NCI-H69 (cell line): Measurements from ENCODE around the gene USP46.

Source experiments
- DNase-seq: peaks from one replicate; lab custom pipeline; 2025; lab: John Stamatoyannopoulos, UW

The USP46 gene

GRCh38 chr4:52573551-52573950 is 85.5 kb downstream of the USP46 start:
- DNase-seq = no peak

DNA sequence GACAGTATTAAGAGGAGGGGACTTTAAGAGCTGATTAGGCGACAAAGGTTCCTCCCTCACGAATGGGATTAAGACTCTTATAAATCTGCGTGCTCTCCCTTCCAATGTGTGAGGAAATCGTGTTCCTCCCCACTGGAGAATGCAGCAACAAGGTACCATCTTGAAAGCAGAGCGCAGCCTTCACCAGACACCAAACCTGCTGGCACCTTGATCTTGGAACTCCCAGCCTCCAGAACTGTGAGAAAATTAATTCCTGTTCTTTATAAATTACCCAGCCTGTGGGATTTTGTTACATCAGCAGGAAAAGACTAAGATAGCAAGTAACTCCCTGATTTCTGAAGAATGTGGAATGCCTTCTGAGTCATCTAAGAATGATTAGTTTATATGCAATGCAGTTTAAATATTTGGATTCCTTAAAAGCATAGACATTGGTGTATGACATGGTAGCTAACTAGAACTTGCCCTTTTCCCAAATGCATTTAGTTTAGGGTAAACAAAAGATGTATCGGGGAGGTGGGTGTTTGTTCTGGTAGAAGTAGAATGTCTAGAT is 86.1 kb downstream of the USP46 start:
- no peak for DNase-seq

GRCh38 chr4:52568351-52568750 is 90.8 kb downstream of the USP46 start:
- no peak for DNase-seq

DNA sequence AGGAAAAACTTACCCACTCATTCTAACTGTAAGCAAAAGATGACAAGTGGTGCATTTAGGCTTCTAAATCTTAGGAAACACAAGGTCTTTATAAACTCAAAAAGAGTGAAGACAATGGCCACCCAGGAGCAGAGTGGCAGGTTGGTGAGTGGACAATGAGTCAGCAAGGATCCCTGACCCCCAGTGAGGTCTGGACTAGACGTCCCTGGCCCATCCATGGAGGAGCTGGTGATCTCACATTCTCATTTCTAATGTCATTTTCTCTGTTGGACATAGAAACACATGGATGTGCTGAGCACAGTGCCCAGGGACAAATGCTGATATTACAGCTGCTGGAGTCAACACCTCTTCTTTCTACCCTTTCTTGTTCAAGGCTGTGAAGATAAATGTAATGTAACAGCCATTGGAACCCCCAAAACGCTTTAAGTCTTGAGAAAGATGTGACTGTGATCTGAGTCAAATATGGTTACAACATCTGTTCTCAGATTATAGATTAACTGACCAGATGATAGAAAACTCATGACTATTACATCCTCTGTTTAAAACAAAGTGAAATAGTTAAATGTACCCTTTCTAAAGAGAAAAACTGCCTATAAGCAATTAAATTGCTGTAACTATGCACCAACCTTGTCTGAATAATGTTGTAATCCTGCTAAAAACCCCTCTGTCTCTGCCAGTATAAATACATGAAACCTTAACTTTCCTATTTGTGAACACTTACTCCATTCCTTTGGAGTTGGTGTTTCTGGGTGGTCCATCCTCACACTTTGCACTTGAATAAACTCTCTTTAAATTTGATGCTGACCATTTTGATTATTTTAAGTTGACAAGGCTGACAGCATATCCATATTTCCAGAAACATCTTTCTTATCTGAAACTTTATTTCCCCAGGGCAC is 92.7 kb downstream of the USP46 start:
- no peak for DNase-seq

DNA sequence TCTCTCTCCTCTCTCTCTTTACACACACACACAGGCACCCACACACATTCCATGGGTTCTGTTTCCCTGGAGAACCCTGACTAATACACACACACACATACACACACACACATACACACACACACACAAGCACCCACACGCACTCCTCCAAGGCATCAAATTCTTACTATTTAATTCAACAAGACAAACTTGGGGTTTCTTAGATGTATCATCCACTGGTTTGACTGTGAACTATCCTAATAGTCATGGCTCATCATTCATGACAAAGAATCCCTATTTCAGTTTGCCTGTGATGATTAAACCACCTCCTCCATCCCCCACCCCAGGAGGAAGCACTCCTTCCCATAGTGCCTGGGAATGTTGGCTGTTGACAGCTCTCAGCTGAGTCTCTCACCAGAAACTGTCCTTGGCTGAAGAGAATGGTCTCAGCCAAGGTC is 98.2 kb downstream of the USP46 start:
- no peak for DNase-seq

- DNase-seq = no peak
These were observed 103.8 kb downstream of the USP46 start for GRCh38 chr4:52555356-52555716.

DNA sequence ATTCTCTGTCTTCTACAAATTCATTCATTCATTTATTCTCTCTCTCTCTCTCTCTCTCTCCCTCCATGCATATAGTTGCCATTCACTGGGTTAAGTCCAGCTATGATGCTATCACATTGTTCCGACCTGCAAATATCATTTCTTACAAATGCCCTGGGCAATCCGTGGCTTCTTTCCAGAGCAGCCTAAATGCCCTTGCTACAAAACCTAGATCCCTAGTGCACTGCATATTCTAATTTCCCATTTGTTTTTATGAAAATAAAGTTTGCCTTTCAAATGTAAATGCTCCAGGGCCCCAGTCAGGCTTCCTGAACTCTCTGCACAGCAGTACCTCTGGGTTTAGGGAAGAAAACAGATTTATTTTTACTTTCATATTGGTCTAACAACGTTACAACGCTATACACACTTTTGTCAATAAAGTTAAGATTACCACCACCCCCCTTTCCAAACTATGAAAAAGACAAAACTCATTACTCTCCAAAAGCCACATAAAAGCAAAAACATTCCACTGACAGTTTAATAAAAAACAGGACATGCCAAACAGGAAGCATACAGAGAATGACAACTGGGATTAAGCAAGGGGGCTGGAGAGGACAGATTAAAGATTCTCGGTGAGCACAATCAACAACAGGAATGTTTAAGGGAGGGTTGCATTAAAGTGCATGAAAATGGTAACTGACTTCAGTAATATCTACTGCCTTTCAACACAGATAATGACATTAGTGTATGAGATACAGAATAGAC is 104.3 kb downstream of the USP46 start:
- no peak for DNase-seq

GRCh38 chr4:52552778-52553177 is 106.3 kb downstream of the USP46 start:
- DNase-seq = peak; percentile 4

DNA sequence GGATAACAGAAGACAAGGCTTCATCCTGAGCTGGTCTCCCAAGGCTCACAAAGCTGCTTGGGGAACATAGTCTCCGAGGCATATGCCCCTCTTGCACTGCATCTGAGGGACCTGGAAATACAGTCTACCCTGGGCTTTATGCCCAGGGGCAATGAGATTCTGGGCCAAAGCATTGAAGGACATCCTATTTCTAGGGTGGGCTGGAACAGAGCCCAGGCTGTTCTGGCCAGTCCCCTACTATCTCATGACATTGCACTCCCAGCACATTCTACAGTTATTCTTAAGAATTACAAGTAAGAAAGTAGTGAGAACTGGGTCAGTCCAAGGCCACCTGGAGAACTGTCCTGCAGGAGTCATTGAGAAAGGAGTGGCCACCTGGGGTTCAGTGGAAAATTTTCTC is 107.6 kb downstream of the USP46 start:
- DNase-seq = no peak

- no peak for DNase-seq
These were observed 108.9 kb downstream of the USP46 start for GRCh38 chr4:52550186-52550585.

GRCh38 chr4:52548818-52549570 is 110.1 kb downstream of the USP46 start:
- DNase-seq = no peak

DNA sequence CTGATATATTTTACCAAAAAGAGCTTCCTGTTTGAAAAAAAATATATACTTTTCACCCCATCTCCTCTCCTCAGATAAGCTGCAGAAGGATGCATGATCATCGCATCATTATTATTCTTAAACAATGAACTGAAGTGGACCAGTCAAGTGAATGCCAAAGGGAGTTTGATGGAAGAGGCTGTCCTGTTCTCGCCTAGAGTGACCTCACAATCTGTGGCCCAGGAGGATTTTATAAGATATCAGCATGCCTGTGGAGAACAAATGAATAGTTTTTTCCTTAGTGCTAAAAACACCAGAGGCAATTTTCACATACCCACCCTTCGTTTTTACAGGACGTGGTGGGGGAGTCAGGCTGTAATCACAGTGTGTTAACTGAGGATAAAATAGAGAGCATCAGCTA is 112.7 kb downstream of the USP46 start:
- no peak for DNase-seq

DNA sequence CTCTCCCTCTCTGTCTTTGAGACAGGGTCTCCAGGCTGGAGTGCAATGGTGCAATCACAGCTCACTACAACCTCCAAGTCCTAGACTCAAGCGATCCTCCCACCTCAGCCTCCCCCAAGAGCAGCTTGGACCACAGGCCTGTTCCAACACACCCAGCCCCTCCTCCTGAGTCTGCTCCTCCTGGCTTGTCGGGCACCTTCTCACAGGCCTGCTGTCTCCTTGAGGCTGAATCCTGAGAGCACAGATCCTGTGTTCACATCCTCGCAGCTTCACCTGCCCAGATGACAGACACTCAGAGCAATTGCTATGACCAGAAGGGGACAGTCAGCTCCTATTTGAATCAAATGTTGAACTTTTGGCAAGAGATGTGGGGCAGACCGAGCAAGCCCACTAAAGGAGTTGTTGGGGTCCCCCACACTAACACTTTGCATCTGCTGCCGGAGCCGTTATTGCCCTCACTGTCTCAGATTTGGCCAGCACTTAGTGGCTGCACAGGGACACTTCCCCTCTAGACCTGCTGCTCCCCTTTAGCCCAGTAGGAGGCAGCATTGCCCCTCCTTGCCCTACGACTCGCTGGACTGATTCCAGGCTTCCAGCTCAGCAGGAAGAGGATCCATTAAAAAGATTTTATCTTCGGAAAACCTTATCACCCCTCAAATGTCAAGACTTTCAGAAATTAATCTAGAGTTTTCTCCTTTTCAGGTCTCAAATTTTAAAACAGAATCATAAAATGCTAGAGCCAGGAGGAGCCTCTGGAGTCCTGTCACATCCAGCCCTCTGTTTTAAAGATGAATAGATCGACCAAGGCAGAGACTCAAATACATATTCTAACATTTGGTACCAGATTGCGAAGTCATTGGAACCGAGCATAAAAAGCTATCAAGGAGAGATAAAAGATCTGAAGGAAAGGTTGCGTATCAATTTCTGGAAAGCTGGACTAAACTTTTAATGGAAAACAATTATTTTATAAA is 113.7 kb downstream of the USP46 start:
- peak; percentile 64 for DNase-seq
